Central memory CD8-positive, alpha-beta T cell (primary cell): ENCODE measurements around the gene FDXACB1.
A peak's percentile ranks its signal among the peaks of the same experiment; 100 is the strongest.

Experiments used
- ATAC-seq: fragments of 150-1000 bp; cut with Tn5 transposase; replicated peaks from 2 replicates; pipeline ENCODE4 v1.10.0; 2022; ENCODE audit warnings: mild to moderate bottlenecking, moderate FRiP score, moderate number of reproducible peaks; ENCODE audit not compliant: poor library complexity, severe bottlenecking; ENCODE audit errors: extremely low read depth
- DNase-seq, 2 donors: peaks; one replicate each; pipeline ENCODE4 v3.0.0; 2021; ENCODE audit warnings: low spot score in 2 of 2
- H3K27ac Mint-ChIP-seq: one replicate; pipeline ENCODE4 v1.8.0; 2022; ENCODE audit warnings: low read depth, mild to moderate bottlenecking, moderate library complexity, mixed read lengths
- H3K27me3 Mint-ChIP-seq: one replicate; pipeline ENCODE4 v1.8.0; 2022; ENCODE audit warnings: mixed read lengths
- H3K36me3 Mint-ChIP-seq: one replicate; pipeline ENCODE4 v1.8.0; 2022; ENCODE audit warnings: mild to moderate bottlenecking, moderate library complexity, mixed read lengths; ENCODE audit not compliant: insufficient read depth
- H3K4me1 Mint-ChIP-seq: one replicate; pipeline ENCODE4 v1.8.0; 2022; ENCODE audit warnings: mixed read lengths
- H3K4me3 Mint-ChIP-seq: one replicate; pipeline ENCODE4 v1.8.0; 2022; ENCODE audit warnings: mild to moderate bottlenecking, moderate library complexity, mixed read lengths
- H3K9me3 Mint-ChIP-seq: one replicate; pipeline ENCODE4 v1.8.0; 2022; ENCODE audit warnings: mixed read lengths

FDXACB1 gene, protein sequence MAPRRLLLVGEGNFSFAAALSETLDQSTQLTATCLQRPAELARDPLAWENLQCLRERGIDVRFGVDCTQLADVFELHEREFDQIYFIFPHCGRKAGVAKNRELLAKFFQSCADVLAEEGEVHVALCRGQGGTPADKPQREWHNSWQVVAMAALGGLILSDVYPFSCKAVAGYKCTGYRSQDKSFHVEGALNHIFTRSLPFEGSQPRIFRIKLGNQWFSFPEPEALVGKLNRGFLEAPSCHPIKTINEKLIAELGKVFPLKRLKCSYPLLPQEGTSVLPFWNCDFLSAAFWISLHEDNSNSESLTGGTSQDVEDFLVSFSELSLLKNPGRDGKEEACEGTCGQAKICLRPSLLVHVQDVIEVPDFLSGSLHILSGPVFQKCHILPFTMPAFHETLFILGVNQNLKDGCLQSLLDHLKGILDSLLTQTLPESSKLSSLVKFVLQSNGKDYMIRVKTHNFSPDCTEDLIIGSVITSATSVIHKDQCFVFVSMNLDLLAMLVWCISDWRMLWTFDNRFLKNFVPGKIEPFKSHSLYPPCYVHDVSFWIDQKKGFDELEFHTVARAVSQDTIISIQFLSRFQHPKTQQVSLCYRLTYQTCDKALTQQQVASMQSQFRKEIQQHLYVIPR

DNA sequence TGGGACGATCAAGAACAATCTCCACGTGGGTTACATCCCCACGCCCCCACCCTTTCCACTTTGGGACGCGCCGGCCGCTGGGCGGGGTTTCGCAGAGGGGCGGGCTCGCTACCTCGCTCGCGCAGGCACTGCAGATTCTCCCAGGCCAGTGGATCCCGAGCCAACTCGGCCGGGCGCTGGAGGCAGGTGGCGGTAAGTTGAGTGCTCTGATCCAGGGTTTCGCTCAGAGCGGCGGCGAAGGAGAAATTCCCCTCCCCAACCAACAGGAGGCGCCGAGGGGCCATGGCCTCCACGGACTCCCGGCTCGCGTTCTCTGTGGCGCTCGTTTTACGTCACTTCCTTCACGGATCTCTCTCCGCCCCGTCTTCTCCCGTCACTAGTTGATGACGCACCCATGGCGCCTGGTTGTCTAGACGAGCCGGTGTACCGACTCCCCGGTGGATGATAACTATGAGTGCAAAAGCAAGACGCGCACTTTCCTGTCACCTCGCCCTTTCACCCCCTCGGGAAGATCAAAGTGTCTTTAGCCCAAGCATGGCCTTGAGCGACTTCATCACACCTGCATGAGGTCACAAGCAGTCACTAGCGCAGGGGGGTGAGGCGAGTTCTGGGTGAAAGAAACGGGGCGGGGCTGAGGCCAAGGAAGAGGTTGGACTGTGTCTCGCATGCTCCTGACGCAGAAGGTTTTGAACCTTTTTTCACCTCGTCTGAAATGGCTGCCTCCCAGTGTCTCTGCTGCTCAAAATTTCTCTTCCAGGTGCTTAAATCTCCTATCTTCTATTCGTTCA lies at the start of gene FDXACB1, which contains the start of gene CFAP68:
TSS of gene FDXACB1 (minus strand) at position 317 of the 788 bp plus-strand sequence. CDS start at position 284, 33 bp downstream.
TSS of gene CFAP68 (plus strand) at position 693 of the 788 bp plus-strand sequence. CDS start at position 713, 20 bp downstream.
- Mint-ChIP-seq H3K9me3 (peaks cover 6% of the 10 kb centered on the region), H3K27ac (peak within 1 kb of the TSS; percentile 99), H3K36me3 (peaks cover 21% of the 10 kb centered on the region), H3K4me1 (peaks cover 15% of the 10 kb centered on the region), H3K4me3 (peak within 1 kb of the TSS; percentile 81), H3K27me3 (no peaks in the 10 kb centered on the region)
- ATAC-seq (peak; percentile 93), DNase-seq (peak; percentile 93 to 97)

DNA sequence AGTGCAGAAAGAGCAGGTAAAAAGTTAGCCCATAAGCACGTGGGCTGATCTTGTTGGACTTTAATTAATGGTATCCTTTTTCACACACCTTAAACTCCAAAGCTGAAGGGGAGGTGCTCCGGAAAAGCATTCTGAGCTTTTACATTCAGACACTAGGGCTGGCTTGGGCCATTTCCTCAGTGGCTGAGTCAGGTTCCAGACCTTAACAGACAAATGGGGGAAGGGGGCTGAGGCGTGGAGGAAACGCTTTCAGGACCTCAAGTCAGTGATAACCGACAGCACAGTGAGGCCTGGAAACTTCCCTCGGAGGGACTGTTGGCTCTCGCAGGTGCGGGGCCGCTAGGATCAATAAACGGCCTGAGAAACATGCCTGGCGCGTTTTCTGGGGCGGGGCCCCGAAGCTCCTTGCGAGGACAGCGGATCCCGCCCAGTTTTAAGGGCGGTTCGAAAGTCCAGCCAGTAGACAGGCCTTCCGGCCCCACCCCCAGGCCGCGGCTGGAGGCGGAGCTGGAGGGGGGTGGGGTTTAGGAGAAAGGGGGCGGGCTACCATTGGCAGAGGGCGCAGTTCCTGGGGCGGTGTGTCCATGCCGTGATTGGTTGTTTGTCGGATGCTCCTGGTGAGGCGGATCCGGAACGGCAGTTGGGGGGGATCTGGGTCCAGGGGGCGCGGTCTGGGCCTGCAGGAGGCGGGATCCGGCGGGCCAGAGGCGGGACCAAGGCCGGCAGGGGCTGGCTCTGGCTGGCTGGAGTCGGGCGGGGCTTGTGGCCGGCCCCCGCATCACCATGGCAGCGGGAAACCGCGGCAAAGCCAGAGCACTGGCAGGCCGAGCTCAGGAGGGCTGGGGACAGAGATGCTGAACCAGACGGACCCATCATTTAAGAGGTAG lies 47.8 kb upstream of the FDXACB1 start:
- Mint-ChIP-seq H3K4me1 (no peaks in the 10 kb centered on the region), H3K27me3 (no peaks in the 10 kb centered on the region), H3K27ac (peak overlapping the region; percentile 80), H3K36me3 (peaks cover 7% of the 10 kb centered on the region), H3K9me3 (no peaks in the 10 kb centered on the region), H3K4me3 (peak overlapping the region; percentile 78)
- DNase-seq (peak; percentile 96), ATAC-seq (peak; percentile 88)

DNA sequence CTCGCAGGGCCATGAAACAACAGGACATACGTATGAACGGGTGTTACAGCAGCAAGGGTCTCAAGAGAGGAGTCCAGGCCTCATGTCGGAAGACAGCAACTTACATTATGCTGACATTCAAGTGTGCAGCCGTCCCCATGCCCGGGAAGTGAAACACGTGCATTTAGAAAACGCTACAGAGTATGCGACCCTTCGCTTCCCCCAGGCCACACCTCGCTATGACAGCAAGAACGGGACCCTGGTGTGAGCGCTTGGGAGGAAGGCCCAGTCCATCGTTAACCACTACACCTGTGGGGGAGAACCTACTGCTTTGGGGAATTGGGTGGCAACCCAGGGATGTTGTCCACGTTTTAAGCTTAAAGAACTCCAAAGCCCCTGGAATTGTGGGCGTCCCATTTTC lies 47.0 kb upstream of the FDXACB1 start:
- Mint-ChIP-seq H3K27ac (no peak overlapping the region), H3K27me3 (peaks cover 3% of the 10 kb centered on the region), H3K36me3 (peaks cover 7% of the 10 kb centered on the region), H3K4me1 (no peaks in the 10 kb centered on the region), H3K4me3 (peak overlapping the region; percentile 78), H3K9me3 (no peaks in the 10 kb centered on the region)
- DNase-seq (no peak), ATAC-seq (no peak)

DNA sequence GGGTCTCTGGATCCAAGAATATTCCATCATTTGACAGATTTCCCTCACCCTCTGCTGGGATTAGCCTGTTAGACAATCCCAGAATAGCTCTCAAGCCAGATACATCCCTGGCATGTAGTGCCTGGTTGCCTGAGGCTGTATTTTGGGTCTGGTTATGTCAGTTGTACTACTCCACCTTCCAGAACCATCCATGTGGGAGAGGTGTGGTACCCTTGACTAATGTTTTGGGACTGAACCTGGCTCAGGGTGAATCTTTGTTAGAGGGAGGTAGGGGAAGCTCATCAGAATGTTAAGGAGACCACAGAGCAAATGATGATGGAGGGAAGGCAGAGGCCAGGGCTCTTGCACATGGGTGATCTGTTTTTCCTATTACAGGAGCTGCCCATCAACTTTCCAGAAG lies 45.0 kb upstream of the FDXACB1 start:
- DNase-seq (no peak), ATAC-seq (no peak)
- Mint-ChIP-seq H3K9me3 (no peaks in the 10 kb centered on the region), H3K4me3 (no peak overlapping the region), H3K27ac (no peak overlapping the region), H3K27me3 (peaks cover 17% of the 10 kb centered on the region), H3K36me3 (peaks cover 7% of the 10 kb centered on the region), H3K4me1 (no peaks in the 10 kb centered on the region)

DNA sequence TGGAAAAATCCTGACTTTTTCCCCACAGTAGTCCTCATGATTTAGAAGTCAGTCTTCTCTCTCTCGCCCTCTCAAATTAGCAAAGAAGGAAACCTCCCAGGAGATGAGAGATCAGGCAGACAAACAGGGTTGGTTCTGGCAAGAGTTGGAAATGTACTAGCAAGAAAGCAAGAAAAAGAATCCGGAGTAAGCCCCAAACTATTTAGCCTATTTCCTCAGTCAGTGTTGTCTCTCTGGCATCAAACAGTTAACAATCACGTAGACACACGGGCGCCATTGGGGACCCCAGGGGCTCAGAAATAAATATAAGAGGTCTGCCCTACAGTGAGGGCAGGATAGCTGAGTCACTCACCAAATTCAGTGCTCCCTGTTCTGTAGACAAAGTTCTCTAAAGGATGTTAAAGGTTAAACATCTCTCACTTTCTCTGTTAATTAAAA lies 44.4 kb upstream of the FDXACB1 start:
- Mint-ChIP-seq H3K27me3 (peaks cover 23% of the 10 kb centered on the region), H3K4me1 (no peaks in the 10 kb centered on the region), H3K36me3 (peaks cover 7% of the 10 kb centered on the region), H3K9me3 (no peaks in the 10 kb centered on the region), H3K4me3 (no peak overlapping the region), H3K27ac (no peak overlapping the region)
- ATAC-seq, result no peak
- DNase-seq, result no peak

DNA sequence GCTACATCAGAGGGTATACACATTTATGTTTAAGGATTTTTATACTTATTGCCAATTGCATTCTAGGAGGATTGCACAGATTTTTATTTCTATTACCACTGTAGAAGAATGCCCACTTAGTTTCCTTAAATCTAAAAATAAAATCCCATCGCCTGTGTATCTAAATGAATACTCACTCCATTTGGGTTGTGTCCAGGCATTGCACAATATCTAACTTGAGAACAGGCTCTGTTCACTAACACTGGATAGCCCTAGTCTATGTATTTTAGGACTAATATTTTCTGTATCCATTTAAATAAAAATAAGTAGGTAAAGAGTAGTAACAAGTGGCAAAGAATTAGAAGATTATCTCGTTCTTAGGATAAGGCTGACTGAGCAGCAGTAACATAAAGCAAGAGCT lies 43.8 kb upstream of the FDXACB1 start:
- no peak overlapping the region for H3K4me3 Mint-ChIP-seq
- no peaks in the 10 kb centered on the region for H3K9me3 Mint-ChIP-seq
- peaks cover 7% of the 10 kb centered on the region for H3K36me3 Mint-ChIP-seq
- DNase-seq (no peak), ATAC-seq (no peak)
- H3K27me3 Mint-ChIP-seq, result peaks cover 28% of the 10 kb centered on the region
- no peak overlapping the region for H3K27ac Mint-ChIP-seq
- H3K4me1 Mint-ChIP-seq, result no peaks in the 10 kb centered on the region

DNA sequence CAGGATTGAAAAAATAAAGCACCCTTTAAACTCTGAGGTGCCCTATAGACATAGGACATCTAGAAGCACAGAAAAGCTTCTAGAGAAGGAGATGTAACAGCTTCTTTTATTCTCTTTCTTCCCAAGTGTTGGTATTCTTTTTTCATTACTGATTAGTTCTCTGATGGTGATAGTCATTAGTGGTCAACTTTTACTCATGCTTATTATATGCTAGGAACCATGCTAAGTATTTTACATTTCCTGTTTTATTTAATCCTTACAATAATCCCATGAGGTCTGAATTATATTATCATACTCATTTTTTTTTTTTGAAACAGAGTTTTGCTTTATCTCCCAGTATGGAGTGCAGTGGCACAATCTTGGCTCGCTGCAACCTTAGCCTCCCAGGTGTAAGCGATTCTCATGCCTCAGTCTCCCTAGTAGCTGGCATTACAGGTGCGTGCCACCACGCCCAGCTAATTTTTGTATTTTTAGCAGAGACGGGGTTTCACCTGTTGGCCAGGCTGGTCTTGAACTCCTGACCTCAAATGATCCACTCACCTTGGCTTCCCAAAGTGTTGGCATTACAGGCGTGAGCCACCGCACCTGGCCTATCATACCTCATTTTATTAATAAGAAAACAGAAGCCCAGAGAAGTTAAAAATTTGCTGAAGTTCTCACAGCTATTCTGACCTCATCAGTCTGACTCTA lies 42.7 kb upstream of the FDXACB1 start:
- ATAC-seq, result no peak
- H3K27ac Mint-ChIP-seq, result no peak overlapping the region

DNA sequence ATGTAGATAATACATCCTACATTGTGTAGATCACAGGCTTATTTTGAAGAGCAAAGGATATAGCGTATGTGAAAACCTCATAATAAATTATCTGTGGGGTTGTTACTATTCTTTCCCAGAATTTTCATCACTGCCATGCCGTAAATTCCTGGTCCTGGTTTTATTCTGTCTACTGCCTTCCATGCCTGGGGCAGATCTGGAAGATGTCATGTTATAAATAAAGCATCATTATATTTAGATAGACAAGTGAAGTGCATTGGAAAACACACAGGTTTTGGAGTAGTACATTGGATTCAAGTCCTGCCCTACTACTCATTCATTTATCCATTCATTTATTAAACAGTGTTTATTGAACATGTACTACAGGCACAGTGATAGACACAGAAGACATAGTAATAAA lies 41.9 kb upstream of the FDXACB1 start:
- H3K4me1 Mint-ChIP-seq, result no peaks in the 10 kb centered on the region
- no peak overlapping the region for H3K27ac Mint-ChIP-seq
- no peak for ATAC-seq
- H3K9me3 Mint-ChIP-seq, result no peaks in the 10 kb centered on the region
- H3K4me3 Mint-ChIP-seq, result no peak overlapping the region
- DNase-seq, result no peak
- peaks cover 2% of the 10 kb centered on the region for H3K36me3 Mint-ChIP-seq
- H3K27me3 Mint-ChIP-seq, result peaks cover 47% of the 10 kb centered on the region

More for the DNA sequence above, 42.7 kb upstream of the FDXACB1 start:
- peaks cover 39% of the 10 kb centered on the region for H3K27me3 Mint-ChIP-seq
- H3K9me3 Mint-ChIP-seq, result no peaks in the 10 kb centered on the region
- H3K36me3 Mint-ChIP-seq, result peaks cover 2% of the 10 kb centered on the region
- no peak for DNase-seq
- H3K4me1 Mint-ChIP-seq, result no peaks in the 10 kb centered on the region
- no peak overlapping the region for H3K4me3 Mint-ChIP-seq

DNA sequence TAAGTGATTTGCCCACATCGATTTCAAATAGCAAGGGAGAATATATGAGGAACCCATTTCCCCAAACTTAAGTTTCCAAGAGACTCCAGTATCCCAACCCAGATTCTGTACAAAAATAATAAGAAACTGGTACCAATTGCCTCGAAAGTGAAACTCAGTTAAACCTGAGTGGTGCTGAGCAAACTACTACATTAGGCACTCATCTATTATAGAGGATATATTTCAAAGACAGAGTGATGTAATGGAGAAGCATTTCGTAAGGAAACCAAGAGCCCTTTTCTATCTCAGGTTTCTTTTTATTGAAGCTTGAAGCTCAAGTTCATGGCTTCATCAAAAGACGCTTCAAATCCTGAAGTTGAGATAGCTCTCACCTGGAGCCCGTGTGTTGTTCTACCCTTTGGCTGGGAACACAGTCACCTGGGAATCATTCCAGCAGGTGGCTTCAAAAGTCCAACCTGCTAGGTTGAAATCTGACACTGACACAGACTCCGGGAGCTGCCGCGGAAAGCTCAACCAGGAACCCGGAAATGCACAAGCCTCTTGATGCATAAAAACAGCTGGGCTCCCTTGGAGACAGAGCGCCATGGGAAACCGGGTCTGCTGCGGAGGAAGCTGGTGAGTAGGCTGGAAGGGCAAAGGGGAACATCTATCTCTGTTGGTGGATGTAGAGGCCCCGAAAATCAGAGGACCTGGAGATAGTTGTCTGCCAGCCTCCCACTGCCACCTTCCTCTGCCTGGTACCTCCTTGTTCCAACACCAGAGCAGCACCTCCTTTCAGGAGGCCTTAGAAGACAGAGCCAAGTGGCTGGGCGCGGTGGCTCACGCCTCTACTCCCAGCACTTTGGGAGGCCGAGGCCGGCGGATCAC lies 39.7 kb upstream of the FDXACB1 start, which contains the start of gene C11orf52:
TSS of gene C11orf52 (plus strand) at position 524 of the 867 bp plus-strand sequence. CDS start at position 584, 60 bp downstream.
- no peak within 1 kb of the TSS for H3K4me3 Mint-ChIP-seq
- H3K27ac Mint-ChIP-seq, result no peak within 1 kb of the TSS
- DNase-seq (no peak), ATAC-seq (no peak)
- no peaks in the 10 kb centered on the region for H3K9me3 Mint-ChIP-seq
- H3K4me1 Mint-ChIP-seq, result no peaks in the 10 kb centered on the region
- H3K27me3 Mint-ChIP-seq, result peaks cover 66% of the 10 kb centered on the region
- peaks cover 2% of the 10 kb centered on the region for H3K36me3 Mint-ChIP-seq

DNA sequence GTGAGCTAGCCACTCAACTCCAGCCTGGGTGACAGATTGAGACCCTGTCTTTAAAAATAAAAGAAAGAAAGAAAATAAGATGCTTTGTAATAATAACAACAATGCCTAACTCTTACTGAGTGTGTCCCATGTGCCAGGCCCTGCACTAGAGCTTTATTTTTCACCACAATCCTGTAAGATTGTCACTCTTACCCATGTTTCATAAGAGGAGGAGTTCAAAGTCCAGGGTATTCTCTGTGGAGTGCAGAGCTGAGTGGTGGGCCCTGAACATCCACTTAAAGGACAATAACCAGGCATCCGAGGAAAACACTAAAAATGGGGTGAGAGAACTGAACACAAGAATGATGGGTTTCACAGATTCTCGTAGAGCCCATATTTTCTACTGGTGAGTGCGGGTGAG lies 38.8 kb upstream of the FDXACB1 start:
- DNase-seq, result no peak
- Mint-ChIP-seq H3K27ac (no peak overlapping the region), H3K9me3 (no peaks in the 10 kb centered on the region), H3K27me3 (peaks cover 75% of the 10 kb centered on the region), H3K4me1 (no peaks in the 10 kb centered on the region), H3K4me3 (no peak overlapping the region), H3K36me3 (no peaks in the 10 kb centered on the region)
- no peak for ATAC-seq

DNA sequence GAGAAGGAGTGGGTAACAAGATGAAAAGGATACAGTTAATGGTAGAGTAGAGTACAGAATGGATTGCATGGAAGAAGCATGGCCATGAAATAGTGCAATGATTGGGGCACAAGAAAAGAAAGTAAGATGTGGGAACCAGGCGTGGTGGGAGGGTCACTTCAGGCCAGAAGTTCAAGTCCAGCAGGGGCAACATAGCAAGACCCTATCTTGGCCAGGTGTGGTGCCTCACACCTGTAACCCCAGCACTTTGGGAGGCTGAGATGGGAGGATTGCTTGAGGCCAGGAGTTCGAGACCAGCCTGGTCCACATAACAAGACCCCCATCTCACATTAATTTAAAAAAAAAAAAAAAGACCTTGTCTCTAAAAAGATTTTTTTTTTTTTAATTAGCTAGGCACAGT lies 38.3 kb upstream of the FDXACB1 start:
- Mint-ChIP-seq H3K27me3 (peaks cover 76% of the 10 kb centered on the region), H3K4me1 (no peaks in the 10 kb centered on the region), H3K9me3 (no peaks in the 10 kb centered on the region), H3K27ac (no peak overlapping the region), H3K36me3 (no peaks in the 10 kb centered on the region), H3K4me3 (no peak overlapping the region)
- DNase-seq (no peak), ATAC-seq (no peak)
